Lung (tissue), 12 donors: ENCODE measurements around the gene IL18. TPM values are rescaled to one million over a fixed set of nuclear protein-coding genes. Genes with fewer than 3 reads are reported as not detected.

Source experiments
- ATAC-seq: fragments of 200-7000 bp; cut with Tn5 transposase; one replicate; pipeline ENCODE4 v1.9.1; 2020; ENCODE audit warnings: moderate number of reproducible peaks; ENCODE audit not compliant: insufficient read depth, low FRiP score
- DNase-seq, 3 donors: peaks; one replicate each; pipeline ENCODE4 v3.0.0-alpha.2; 2013 to 2017
- H3K27ac ChIP-seq, 2 donors: one replicate each; pipeline ENCODE4 v1.5.1; 2013; ENCODE audit warnings: mild to moderate bottlenecking in 2 of 2, moderate library complexity in 2 of 2, control low read depth in 1 of 2, inconsistent platforms in 1 of 2, low read depth in 1 of 2, low read length in 1 of 2
- H3K27me3 ChIP-seq, 3 donors: one replicate each; pipeline ENCODE4 v1.5.1; 2013; ENCODE audit warnings: low read length in 2 of 3; ENCODE audit not compliant: control insufficient read depth in 3 of 3, insufficient read depth in 3 of 3
- H3K36me3 ChIP-seq, 4 donors: one replicate each; pipeline ENCODE4 v1.5.1; 2013; ENCODE audit warnings: low read length in 4 of 4, mild to moderate bottlenecking in 1 of 4, moderate library complexity in 1 of 4; ENCODE audit not compliant: control insufficient read depth in 4 of 4, insufficient read depth in 4 of 4
- H3K4me1 ChIP-seq, 5 donors: one replicate each; pipeline ENCODE4 v1.5.1; 2013; ENCODE audit warnings: low read length in 5 of 5, mild to moderate bottlenecking in 2 of 5, moderate library complexity in 1 of 5; ENCODE audit not compliant: control insufficient read depth in 5 of 5, insufficient read depth in 5 of 5
- H3K4me3 ChIP-seq: one replicate; pipeline ENCODE4 v1.5.1; 2013; ENCODE audit warnings: mild to moderate bottlenecking, control low read depth, moderate library complexity
- H3K9ac ChIP-seq, 2 donors: one replicate each; pipeline ENCODE4 v1.5.1; 2013; ENCODE audit warnings: low read length in 2 of 2, control low read depth in 1 of 2; ENCODE audit not compliant: insufficient read depth in 1 of 2
- H3K9me3 ChIP-seq, 4 donors: one replicate each; pipeline ENCODE4 v1.5.1; 2013; ENCODE audit warnings: low read length in 3 of 4, mild to moderate bottlenecking in 1 of 4, moderate library complexity in 1 of 4; ENCODE audit not compliant: control insufficient read depth in 4 of 4, insufficient read depth in 3 of 4
- CTCF ChIP-seq: IDR thresholded peaks from 2 replicates; pipeline ENCODE4 v1.5.1; 2012; ENCODE audit warnings: mild to moderate bottlenecking; ENCODE audit errors: control extremely low read depth, extremely low read depth
- WGBS, 2 donors: extraction: QIAGEN DNeasy Blood & Tissue Kit; methylation state at CpG; one replicate each; pipeline ENCODE4 v1.1.7; 2013; 5-methylcytosine and 5-hydroxymethylcytosine counted together
- polyA plus RNA-seq, 2 donors: library from polyadenylated mRNA; stranded (reverse); fragments of 200-250 nt; gene quantifications; one replicate each; pipeline ENCODE4 v1.2.1, GENCODE V29; 2013
- total RNA-seq, 2 donors: library from RNA; depleted of rRNA in 1 of 2; stranded (reverse); fragments of >200 nt in 1 of 2; gene quantifications; one replicate each; pipeline ENCODE4 v1.2.1, GENCODE V29; 2014 to 2021
- donor health status: control.
- donor health status: control.
- donor health status: Bipolar disorder and iron deficiency.
- donor health status: healthy.
- donor health status: DM: yes; HTN: yes; CAD: no.

IL18 gene
- total and polyA plus RNA-seq, 4 donors = 23.7 to 88.9 (median 27.0) TPM

- TF ChIP-seq CTCF = peak; percentile 26
- ATAC-seq (peak; percentile 76), DNase-seq (peak; percentile 95 to 98 (median 96))
- no peaks in the 10 kb centered on the region for H3K27me3 ChIP-seq
- H3K9me3 ChIP-seq = no peaks in the 10 kb centered on the region
- peaks cover 0 to 22% (median 0%) of the 10 kb centered on the region in 5 donors for H3K4me1 ChIP-seq
- H3K9ac ChIP-seq = peak within 1 kb of the TSS; percentile 22 to 63
- H3K4me3 ChIP-seq = no peak within 1 kb of the TSS
- peak within 1 kb of the TSS; percentile 74 to 83 for H3K27ac ChIP-seq
- 7% methylated on average over 11 of the region's 11 CpGs for WGBS, 2 donors
- no peaks in the 10 kb centered on the region for H3K36me3 ChIP-seq
Observed at GRCh38 chr11:112174789-112175598, 11.1 kb upstream of the IL18 start, which contains the start of gene BCO2. TSS of gene BCO2 (plus strand) at chr11:112175512. CDS start at chr11:112175602, 90 bp downstream.

GRCh38 chr11:112173152-112173551, 9.3 kb upstream of the IL18 start:
- Histone ChIP-seq H3K27ac (no peak overlapping the region), H3K9me3 (no peaks in the 10 kb centered on the region), H3K27me3 (no peaks in the 10 kb centered on the region), H3K4me1 (peaks cover 0 to 22% (median 0%) of the 10 kb centered on the region in 5 donors), H3K9ac (no peak overlapping the region), H3K36me3 (no peaks in the 10 kb centered on the region), H3K4me3 (no peak overlapping the region)
- WGBS, 2 donors = 43 to 50% methylated on average over 3 of the region's 3 CpGs
- DNase-seq = no peak
- ATAC-seq = no peak
- no peak for TF ChIP-seq CTCF

- peaks cover 0 to 22% (median 0%) of the 10 kb centered on the region in 5 donors for H3K4me1 ChIP-seq
- WGBS, 2 donors = 53 to 65% methylated on average over 2 of the region's 2 CpGs
- H3K9me3 ChIP-seq = no peaks in the 10 kb centered on the region
- DNase-seq (no peak), ATAC-seq (no peak)
- no peaks in the 10 kb centered on the region for H3K27me3 ChIP-seq
- no peak overlapping the region for H3K4me3 ChIP-seq
- H3K9ac ChIP-seq = no peak overlapping the region
- H3K36me3 ChIP-seq = no peaks in the 10 kb centered on the region
- no peak overlapping the region for H3K27ac ChIP-seq
- no peak for TF ChIP-seq CTCF
Observed at GRCh38 chr11:112172362-112172994, 8.6 kb upstream of the IL18 start.
